Neural cell (in vitro differentiated cells): Measurements from ENCODE around the gene L2HGDH. TPM values are rescaled to one million over a fixed set of nuclear protein-coding genes. Genes with fewer than 3 reads are reported as not detected.
A peak's percentile ranks its signal among the peaks of the same experiment; 100 is the strongest.

Experiments
- H2AFZ ChIP-seq: fragments of 200-600, 300-800 bp; sonication (generic), shearing (Covaris generic); 2 replicates; pipeline ENCODE4 v1.6.0; 2014; ENCODE audit warnings: low read depth, mild to moderate bottlenecking, antibody characterized with exemption, low read length, moderate library complexity
- H3F3A ChIP-seq: fragments of 200-600 bp; shearing (Covaris generic); 2 replicates; pipeline ENCODE4 v1.6.1; 2016; ENCODE audit warnings: mild to moderate bottlenecking, moderate library complexity, mixed read lengths, antibody characterized with exemption, low read length; ENCODE audit not compliant: insufficient read depth, poor library complexity, severe bottlenecking
- H3K27ac ChIP-seq: fragments of 200-600, 300-800 bp; sonication (generic), shearing (Covaris generic); 2 replicates; pipeline ENCODE4 v1.5.1; 2014; ENCODE audit warnings: mild to moderate bottlenecking, low read length, moderate library complexity
- H3K27me3 ChIP-seq: fragments of 300-800, 200-600 bp; sonication (generic), shearing (Covaris generic); 2 replicates; pipeline ENCODE4 v1.6.0; 2014; ENCODE audit warnings: mild to moderate bottlenecking, low read depth, low read length, moderate library complexity; ENCODE audit not compliant: insufficient read depth
- H3K36me3 ChIP-seq: fragments of 300-800, 200-600 bp; sonication (generic), shearing (Covaris generic); 2 replicates; pipeline ENCODE4 v1.5.1; 2014; ENCODE audit warnings: mild to moderate bottlenecking, antibody characterized with exemption, low read length, moderate library complexity; ENCODE audit not compliant: insufficient read depth
- H3K4me2 ChIP-seq: fragments of 300-800, 200-600 bp; sonication (generic), shearing (Covaris generic); 2 replicates; pipeline ENCODE4 v1.6.0; 2014; ENCODE audit warnings: mild to moderate bottlenecking, low read length
- H3K4me3 ChIP-seq: fragments of 300-800, 200-600 bp; sonication (generic), shearing (Covaris generic); 2 replicates; pipeline ENCODE4 v1.5.1; 2014; ENCODE audit warnings: mild to moderate bottlenecking, low read length, moderate library complexity
- H3K79me2 ChIP-seq: fragments of 200-600 bp; shearing (Covaris generic); replicated peaks from 2 replicates; pipeline ENCODE4 v1.6.0; 2014; ENCODE audit warnings: mild to moderate bottlenecking, low read length, moderate library complexity; ENCODE audit not compliant: insufficient read depth
- H3K9ac ChIP-seq: fragments of 300-800, 200-600 bp; sonication (generic), shearing (Covaris generic); 2 replicates; pipeline ENCODE4 v1.6.1; 2016; ENCODE audit warnings: mild to moderate bottlenecking, low read length, mixed read lengths
- H3K9me2 ChIP-seq: fragments of 200-600 bp; shearing (Covaris generic); 2 replicates; pipeline ENCODE4 v1.6.1; 2016; ENCODE audit warnings: mild to moderate bottlenecking, low read length, mixed read lengths; ENCODE audit not compliant: insufficient read depth
- H3K9me3 ChIP-seq: fragments of 200-600, 300-800 bp; sonication (generic), shearing (Covaris generic); 2 replicates; pipeline ENCODE4 v1.6.1; 2016; ENCODE audit warnings: mild to moderate bottlenecking, mixed run types, low read length, moderate library complexity, mixed read lengths
- H4K20me1 ChIP-seq: fragments of 200-600 bp; shearing (Covaris generic); 2 replicates; pipeline ENCODE4 v1.6.1; 2016; ENCODE audit warnings: mild to moderate bottlenecking, mixed run types; ENCODE audit not compliant: insufficient read depth
- CTCF ChIP-seq: fragments of 450-650 bp; IDR thresholded peaks from 2 replicates; pipeline ENCODE4 v1.5.1; 2014; ENCODE audit warnings: antibody characterized with exemption, mild to moderate bottlenecking, moderate library complexity; ENCODE audit not compliant: poor library complexity, severe bottlenecking
- EP300 ChIP-seq: fragments of 450-650 bp; conservative IDR thresholded peaks from 2 replicates; pipeline ENCODE4 v1.6.1; 2014; ENCODE audit warnings: antibody characterized with exemption, mild to moderate bottlenecking, moderate library complexity; ENCODE audit not compliant: poor library complexity, severe bottlenecking
- EZH2 ChIP-seq: fragments of 200-600, 300-800 bp; shearing (Covaris generic), sonication (generic); IDR thresholded peaks from 2 replicates; pipeline ENCODE4 v1.6.1; 2014; ENCODE audit warnings: antibody characterized with exemption, low read length, borderline replicate concordance, mild to moderate bottlenecking; ENCODE audit not compliant: insufficient read depth, poor library complexity, severe bottlenecking
- MXI1 ChIP-seq: fragments of 450-650 bp; conservative IDR thresholded peaks from 2 replicates; pipeline ENCODE4 v1.6.1; 2014; ENCODE audit warnings: antibody characterized with exemption, mild to moderate bottlenecking; ENCODE audit not compliant: poor library complexity, severe bottlenecking
- POLR2AphosphoS5 ChIP-seq: IDR thresholded peaks from 2 replicates; pipeline ENCODE4 v1.6.1; 2012
- RAD21 ChIP-seq: fragments of 450-650 bp; conservative IDR thresholded peaks from 2 replicates; pipeline ENCODE4 v1.6.1; 2014; ENCODE audit warnings: antibody characterized with exemption, mild to moderate bottlenecking, moderate library complexity
- REST ChIP-seq: IDR thresholded peaks from 2 replicates; pipeline ENCODE4 v1.6.1; 2012; ENCODE audit warnings: borderline replicate concordance
- SMC3 ChIP-seq: fragments of 450-650 bp; conservative IDR thresholded peaks from 2 replicates; pipeline ENCODE4 v1.6.1; 2014; ENCODE audit warnings: antibody characterized with exemption, mild to moderate bottlenecking, moderate library complexity; ENCODE audit not compliant: poor library complexity
- TAF1 ChIP-seq: IDR thresholded peaks from 2 replicates; pipeline ENCODE4 v1.6.1; 2012; ENCODE audit warnings: low read depth
- polyA plus RNA-seq: library from polyadenylated mRNA; depleted of rRNA; stranded (reverse); fragments of >200 nt; gene quantifications from 2 replicates; pipeline ENCODE4 v1.2.3, GENCODE V29; 2014

L2HGDH gene
- polyA plus RNA-seq, 1 donor from 2014 or later: 8.9 TPM

GRCh38 chr14:50310445-50310844, 1.6 kb downstream of the L2HGDH start:
- no peaks in the 10 kb centered on the region for H4K20me1 ChIP-seq
- H2AFZ ChIP-seq: no peak overlapping the region
- no peaks in the 10 kb centered on the region for H3K9me2 ChIP-seq
- no peak overlapping the region for H3K4me2 ChIP-seq
- no peak overlapping the region for H3K27ac ChIP-seq
- H3K79me2 ChIP-seq: peaks cover 23% of the 10 kb centered on the region
- no peak for TF ChIP-seq EZH2
- no peak for TF ChIP-seq TAF1
- TF ChIP-seq MXI1: no peak
- TF ChIP-seq SMC3: no peak
- no peak for TF ChIP-seq POLR2AphosphoS5
- no peak for TF ChIP-seq RAD21
- TF ChIP-seq CTCF: no peak
- no peak for TF ChIP-seq REST
- TF ChIP-seq EP300: no peak
- H3K36me3 ChIP-seq: no peaks in the 10 kb centered on the region
- peaks cover 6% of the 10 kb centered on the region for H3F3A ChIP-seq
- H3K4me3 ChIP-seq: peak overlapping the region; percentile 83
- H3K9ac ChIP-seq: no peak overlapping the region
- no peaks in the 10 kb centered on the region for H3K27me3 ChIP-seq
- H3K9me3 ChIP-seq: no peaks in the 10 kb centered on the region

- no peak overlapping the region for H3K27ac ChIP-seq
- H3K9me3 ChIP-seq: no peaks in the 10 kb centered on the region
- no peaks in the 10 kb centered on the region for H3K27me3 ChIP-seq
- H3K4me2 ChIP-seq: no peak overlapping the region
- no peak overlapping the region for H3K4me3 ChIP-seq
- peaks cover 6% of the 10 kb centered on the region for H3F3A ChIP-seq
- no peaks in the 10 kb centered on the region for H4K20me1 ChIP-seq
- no peaks in the 10 kb centered on the region for H3K36me3 ChIP-seq
- no peaks in the 10 kb centered on the region for H3K9me2 ChIP-seq
- TF ChIP-seq RAD21 (no peak), CTCF (no peak), TAF1 (no peak), EP300 (no peak), POLR2AphosphoS5 (no peak), REST (no peak), SMC3 (no peak), MXI1 (no peak), EZH2 (no peak)
- H3K9ac ChIP-seq: no peak overlapping the region
- H2AFZ ChIP-seq: no peak overlapping the region
- H3K79me2 ChIP-seq: peaks cover 18% of the 10 kb centered on the region
Measured at GRCh38 chr14:50308363-50308915, 3.6 kb downstream of the L2HGDH start.
